NCI-H1436 treated with DMSO at 0.1 percent for 48 hours (cell line): ENCODE results near the gene MCOLN2.

Experiments
- DNase-seq: peaks from one replicate; lab custom pipeline; 2025; lab: John Stamatoyannopoulos, UW

MCOLN2 gene

DNA sequence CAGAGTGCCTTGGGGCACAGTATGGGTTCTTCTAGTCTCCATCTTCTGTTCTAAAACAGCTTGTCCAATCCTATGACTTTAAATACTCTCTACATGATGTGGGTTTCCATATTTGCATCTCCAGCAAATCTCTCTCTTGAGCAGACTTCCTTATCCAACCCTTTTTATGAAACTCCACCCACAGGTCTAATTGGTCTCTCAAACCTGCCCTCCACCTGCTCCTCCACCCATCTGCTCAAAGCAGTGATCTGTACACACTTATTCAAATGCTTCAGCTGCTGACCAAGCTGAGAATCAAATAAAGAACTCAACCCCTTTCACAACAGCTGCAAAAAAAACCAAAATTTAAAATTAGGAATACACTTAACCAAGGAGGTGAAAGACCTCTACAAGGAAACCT is 11.5 kb downstream of the MCOLN2 start:
- no peak for DNase-seq

GRCh38 chr1:84982395-84982794 is 14.5 kb downstream of the MCOLN2 start:
- no peak for DNase-seq

- DNase-seq = no peak
Measured at GRCh38 chr1:84975035-84975434, 21.9 kb downstream of the MCOLN2 start.

- no peak for DNase-seq
Measured at GRCh38 chr1:84973498-84974334, 23.2 kb downstream of the MCOLN2 start.

- no peak for DNase-seq
Measured at GRCh38 chr1:84972377-84972987, 24.4 kb downstream of the MCOLN2 start.

GRCh38 chr1:84971957-84972356 is 25.0 kb downstream of the MCOLN2 start:
- DNase-seq = no peak

DNA sequence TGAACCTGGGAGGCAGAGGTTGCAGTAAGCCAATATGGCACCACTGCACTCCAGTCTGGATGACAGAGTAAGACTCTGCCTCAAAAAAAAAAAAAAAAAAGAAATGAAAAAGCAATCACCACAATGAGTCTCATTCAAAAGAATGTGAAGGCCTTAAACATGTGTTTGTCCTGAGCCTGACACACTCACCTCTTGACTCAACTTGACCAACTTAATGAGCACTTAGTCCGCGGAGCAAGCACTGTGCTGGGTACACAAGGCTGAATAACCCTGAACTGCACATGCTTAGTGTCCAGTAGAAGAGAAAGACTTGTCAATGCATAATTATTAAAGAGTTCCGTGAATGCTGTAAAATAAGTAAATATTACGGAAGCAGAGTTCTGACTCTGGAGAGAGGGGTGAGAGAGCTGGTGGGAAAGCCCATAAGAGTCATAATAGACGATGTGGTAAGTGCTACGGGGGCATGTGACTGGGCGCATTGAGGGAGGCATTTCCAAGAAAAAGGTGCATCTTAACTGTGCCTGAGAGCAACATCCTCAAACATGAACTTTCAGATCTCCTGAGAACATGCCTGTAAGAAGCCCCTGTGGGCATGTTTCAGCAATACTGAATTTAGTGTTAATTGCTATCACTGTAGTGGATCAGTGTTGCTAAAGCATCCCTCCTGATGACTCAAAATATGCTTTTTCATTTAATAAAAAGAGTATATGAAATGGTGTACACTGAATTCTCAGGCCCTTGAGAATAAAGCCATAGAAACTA is 27.2 kb downstream of the MCOLN2 start:
- no peak for DNase-seq

DNA sequence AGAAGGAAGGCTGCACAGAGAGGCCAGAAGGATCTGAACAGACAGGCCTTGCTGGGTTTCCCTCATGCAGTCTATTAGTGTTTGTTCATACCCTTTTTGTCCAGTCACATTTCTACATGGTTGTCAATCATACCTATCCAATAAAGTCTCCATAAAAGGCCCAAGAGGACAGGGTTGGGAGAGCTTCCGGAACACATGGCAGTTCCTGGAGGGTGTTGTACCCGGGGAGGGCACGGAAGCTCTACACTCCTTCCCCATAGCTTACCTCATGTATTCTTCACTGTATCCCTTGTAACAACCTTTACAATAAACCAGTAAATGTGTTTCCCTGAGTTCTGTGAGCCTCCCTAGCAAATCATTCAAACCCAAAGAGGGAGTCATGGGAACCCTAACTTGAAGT is 28.0 kb downstream of the MCOLN2 start:
- no peak for DNase-seq

DNA sequence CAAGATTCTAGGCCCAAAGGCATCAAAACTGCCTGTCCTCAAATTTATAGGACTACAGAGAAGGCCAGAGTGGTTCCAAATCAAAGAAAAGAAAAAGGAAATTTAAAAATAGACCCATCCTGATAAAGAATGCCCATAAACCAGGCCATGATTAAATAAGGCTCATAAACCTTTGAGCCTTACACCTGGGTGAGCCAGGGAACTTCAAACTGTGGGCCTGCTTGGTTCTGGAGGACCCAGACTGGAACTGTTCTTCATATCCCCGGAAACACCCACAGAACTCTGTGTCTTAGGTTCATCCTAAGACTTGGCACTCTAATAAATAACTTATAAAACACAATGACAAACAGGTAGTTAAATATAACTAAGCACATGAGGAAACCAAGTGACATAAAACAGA is 28.8 kb downstream of the MCOLN2 start:
- DNase-seq = no peak

DNA sequence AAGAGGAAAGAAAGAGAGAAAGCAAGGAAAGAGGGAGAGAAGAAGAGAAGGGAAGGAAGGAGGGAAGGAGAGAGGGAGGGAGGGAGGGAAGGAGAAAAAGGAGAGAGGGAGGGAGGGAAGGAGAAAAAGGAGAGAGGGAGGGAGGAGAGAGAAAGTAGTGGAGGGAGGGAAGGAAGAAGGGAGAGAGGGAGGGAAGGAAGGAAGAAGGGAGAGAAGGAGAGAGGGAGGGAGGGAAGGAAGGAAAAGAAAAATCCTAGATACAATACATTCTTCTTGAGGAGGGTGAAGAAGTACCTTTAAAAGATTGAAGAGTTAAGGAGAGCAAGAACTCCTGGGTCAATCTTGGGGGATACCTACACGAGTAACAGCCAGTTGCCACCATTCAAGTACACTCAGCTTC is 29.2 kb downstream of the MCOLN2 start:
- no peak for DNase-seq

GRCh38 chr1:84963021-84963420 is 33.9 kb downstream of the MCOLN2 start:
- no peak for DNase-seq

DNA sequence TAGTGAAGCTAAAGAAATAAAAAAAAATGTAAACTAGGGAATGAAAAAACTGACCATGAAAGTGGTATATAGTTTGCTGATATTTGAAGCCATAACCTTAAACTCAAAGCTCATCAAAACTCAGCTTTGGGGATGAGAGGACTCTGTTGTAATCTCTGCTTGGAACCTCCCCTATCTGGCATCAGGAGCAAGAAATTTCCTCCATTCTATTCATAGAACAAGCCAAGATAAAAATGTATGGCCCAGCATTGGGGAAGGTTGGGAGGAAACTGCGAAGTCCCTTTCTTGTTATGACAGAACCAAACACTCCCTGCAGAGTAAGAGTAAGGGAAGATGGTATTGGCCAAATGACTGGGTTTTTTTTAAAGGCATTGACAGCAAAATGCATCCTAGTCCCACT is 35.6 kb downstream of the MCOLN2 start:
- no peak for DNase-seq

- DNase-seq = no peak
Measured at GRCh38 chr1:84960371-84960770, 36.5 kb downstream of the MCOLN2 start.

DNA sequence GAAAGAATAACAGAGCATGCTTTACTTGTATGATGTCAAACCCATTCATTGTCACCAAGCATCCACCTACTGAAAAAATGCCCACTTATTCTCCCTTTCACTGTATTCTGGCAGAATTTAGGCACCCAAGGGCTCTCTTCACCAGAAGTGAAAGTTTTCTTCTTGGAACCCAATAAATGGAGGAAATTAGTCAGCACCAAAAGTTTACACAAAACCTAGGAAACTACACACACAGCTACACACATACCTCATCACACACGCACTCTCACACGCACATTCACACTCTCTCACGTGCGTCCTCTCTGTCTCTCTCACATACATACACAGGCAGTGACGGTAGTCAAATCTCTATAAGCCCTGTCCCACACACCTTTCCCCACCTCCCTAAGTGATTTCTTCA is 37.6 kb downstream of the MCOLN2 start:
- DNase-seq = no peak

DNA sequence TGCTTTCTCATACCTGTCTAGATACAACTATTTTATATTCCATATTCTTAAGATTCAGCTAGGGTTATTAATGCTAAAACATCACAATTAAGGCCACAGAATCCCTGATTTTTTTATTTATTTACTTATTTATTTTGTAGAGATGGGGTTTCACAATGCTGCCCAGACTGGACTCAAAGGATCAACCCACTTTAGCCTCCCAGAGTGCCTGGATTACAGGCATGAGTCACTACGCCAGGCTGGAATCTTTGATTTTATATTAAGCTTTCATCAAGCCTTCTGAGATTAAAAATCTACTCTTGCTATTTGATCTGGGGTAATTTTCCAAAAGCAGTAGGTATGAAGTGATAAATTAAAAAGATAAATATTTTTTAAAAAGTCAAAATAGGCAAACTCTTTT is 38.9 kb downstream of the MCOLN2 start:
- no peak for DNase-seq

DNA sequence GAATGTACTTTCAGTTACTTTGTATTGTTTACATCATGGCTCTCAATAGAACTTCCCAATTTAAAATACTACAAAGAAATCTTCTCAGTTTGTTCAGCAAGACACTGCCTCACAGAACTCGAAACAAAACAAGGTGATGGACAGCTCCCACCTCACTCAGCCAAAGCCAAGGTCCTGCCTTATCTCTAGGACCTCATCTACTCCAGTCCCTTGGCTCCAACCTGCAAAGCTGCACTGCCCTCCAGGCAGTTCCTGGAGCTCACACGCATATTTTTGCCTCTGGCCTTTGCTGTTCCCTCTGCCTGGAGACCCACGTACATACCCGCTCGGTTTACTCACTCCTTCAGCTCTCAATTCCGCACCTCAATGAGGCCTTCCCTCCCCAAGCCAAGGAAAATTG is 40.3 kb downstream of the MCOLN2 start:
- no peak for DNase-seq

DNA sequence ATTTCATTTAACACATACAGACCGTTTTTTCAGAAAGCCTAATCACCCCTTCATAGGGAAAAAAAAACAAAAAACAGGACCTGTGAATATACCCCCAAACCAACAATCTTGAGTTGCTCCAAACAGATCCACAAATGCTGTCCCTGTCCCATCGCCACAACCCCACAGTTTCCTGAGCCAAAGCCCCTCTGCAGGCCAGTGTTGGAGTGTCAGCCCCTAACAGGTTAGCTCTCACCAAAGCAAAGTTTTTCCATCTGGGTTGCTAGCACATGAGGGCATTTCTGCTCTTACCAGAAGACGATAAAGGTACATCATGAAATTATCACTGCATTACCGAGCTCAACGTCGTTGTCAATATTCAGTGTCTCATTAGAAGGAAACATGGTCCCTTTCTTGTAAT is 40.8 kb downstream of the MCOLN2 start:
- DNase-seq = no peak

DNA sequence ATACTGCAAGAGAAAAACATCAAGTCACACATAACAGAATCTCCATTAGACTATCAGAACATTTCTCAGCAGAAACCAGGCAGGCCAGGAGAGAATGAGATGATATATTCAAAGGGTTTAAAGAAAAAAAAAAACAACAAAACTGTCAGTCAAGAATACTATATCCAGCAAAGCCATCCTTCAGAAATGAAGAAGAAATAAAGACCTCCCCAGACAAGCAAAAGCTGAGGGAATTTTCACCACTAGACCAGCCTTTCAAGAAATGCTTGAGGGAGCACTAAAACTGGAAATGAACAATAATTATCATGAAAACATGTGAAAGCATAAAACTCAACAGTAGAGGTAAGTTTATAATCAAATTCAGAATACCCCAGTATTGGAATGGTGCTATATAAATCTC is 47.2 kb downstream of the MCOLN2 start:
- DNase-seq = no peak

DNA sequence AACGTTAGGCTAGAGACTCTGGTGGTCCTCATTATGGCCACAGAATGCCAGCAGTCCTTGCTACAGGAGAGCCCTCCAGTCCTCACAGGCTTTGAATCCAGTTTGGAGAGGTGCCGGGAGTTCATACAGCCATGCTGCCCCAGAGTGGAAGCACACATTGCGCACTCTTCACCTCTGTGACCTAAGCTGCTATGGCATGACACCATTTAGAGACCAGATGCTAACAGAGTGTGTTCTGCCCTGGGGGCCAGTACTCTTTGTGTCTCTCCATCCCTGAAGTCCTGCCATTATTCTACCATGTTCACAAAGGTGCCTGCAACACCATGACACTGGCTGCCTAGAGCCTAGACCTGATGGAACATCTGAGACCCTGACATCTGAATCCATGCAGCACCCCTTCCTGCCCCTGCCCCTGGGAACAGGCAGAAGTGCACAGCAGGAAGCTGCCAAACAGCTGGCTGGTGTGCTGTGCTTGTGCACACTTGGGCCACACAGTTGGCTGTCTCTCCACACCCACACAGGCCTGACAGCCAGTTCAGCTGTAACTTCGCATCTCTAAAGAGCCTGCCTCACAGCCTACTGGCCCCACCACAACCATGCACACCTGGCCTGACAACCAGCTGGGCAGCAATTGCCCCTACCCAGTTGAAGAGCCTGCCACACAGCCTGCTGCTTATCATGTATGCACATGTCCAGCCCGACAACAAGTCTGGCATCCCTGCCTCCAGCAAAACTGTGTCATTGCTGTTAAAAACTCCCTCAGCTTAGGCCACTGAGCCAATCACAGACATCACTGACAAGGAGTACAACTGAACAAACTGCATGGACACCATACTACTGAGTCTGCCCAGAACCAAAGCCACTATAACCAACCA is 49.1 kb downstream of the MCOLN2 start:
- DNase-seq = no peak

- no peak for DNase-seq
Measured at GRCh38 chr1:84946631-84947030, 50.3 kb downstream of the MCOLN2 start.

GRCh38 chr1:84944767-84945486 is 52.0 kb downstream of the MCOLN2 start:
- peak; percentile 79 for DNase-seq
